HG03469 (cell line): Measurements from ENCODE around the gene LRRC47.
"Not testable (repeated sequence)": the region's sequence is repeated elsewhere in the genome, so short reads cannot be mapped to it uniquely, and the experiment has no call there.

ENCODE experiments used
- ATAC-seq: cut with Tn5 transposase; IDR thresholded peaks from one replicate; pipeline ENCODE4 v1.9.1; 2021; ENCODE audit warnings: mild to moderate bottlenecking, moderate library complexity, moderate number of reproducible peaks; ENCODE audit not compliant: unreplicated experiment

Gene LRRC47

GRCh38 chr1:3816331-3817137, 20.2 kb upstream of the LRRC47 start:
- no peak for ATAC-seq

GRCh38 chr1:3814771-3815561, 18.7 kb upstream of the LRRC47 start:
- ATAC-seq = no peak

- no peak for ATAC-seq
Measured at GRCh38 chr1:3814065-3814464, 17.8 kb upstream of the LRRC47 start.

- ATAC-seq = no peak
Measured at GRCh38 chr1:3811595-3811911, 15.3 kb upstream of the LRRC47 start.

- ATAC-seq = not testable (repeated sequence)
Measured at GRCh38 chr1:3810149-3810761, 14.0 kb upstream of the LRRC47 start.

GRCh38 chr1:3809680-3810079, 13.4 kb upstream of the LRRC47 start:
- ATAC-seq = no peak

GRCh38 chr1:3807769-3808168, 11.5 kb upstream of the LRRC47 start:
- no peak for ATAC-seq

GRCh38 chr1:3805038-3805437, 8.7 kb upstream of the LRRC47 start:
- ATAC-seq = no peak

- not testable (repeated sequence) for ATAC-seq
Measured at GRCh38 chr1:3804627-3804944, 8.3 kb upstream of the LRRC47 start.

GRCh38 chr1:3803905-3804626, 7.8 kb upstream of the LRRC47 start:
- no peak for ATAC-seq

- ATAC-seq = not testable (repeated sequence)
Measured at GRCh38 chr1:3800795-3801194, 4.5 kb upstream of the LRRC47 start.

GRCh38 chr1:3799976-3800685, 3.8 kb upstream of the LRRC47 start:
- ATAC-seq = no peak

GRCh38 chr1:3795453-3796214, 664 bp downstream of the LRRC47 start:
- no peak for ATAC-seq

- ATAC-seq = no peak
Measured at GRCh38 chr1:3790952-3791351, 5.3 kb downstream of the LRRC47 start.

GRCh38 chr1:3790500-3790923, 5.8 kb downstream of the LRRC47 start:
- no peak for ATAC-seq

GRCh38 chr1:3789421-3790300, 6.6 kb downstream of the LRRC47 start:
- ATAC-seq = no peak

GRCh38 chr1:3788756-3789420, 7.4 kb downstream of the LRRC47 start:
- ATAC-seq = no peak
